ENCODE measurements around the gene SUSD4.

SUSD4 gene

DNA sequence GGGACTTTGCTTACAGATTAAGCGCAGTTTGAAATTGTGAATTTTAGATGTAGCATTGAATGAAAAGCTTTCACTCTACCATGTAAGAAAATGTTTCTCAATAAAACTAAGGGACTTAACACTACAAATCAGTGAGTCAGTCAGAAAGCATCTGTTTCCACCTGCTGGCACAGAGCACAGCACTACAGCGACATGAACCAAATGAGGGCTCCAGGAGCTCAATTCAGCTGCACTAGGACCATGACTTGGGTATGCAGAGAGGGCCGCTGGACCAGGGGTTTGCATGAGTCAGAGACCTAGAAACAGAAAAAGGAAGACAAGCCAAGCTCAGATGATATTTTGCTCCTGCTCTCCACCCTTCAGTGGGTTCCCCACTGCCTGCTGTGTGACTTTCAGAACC, 5.2 kb downstream of the SUSD4 start:
- no peak for DNase-seq

DNA sequence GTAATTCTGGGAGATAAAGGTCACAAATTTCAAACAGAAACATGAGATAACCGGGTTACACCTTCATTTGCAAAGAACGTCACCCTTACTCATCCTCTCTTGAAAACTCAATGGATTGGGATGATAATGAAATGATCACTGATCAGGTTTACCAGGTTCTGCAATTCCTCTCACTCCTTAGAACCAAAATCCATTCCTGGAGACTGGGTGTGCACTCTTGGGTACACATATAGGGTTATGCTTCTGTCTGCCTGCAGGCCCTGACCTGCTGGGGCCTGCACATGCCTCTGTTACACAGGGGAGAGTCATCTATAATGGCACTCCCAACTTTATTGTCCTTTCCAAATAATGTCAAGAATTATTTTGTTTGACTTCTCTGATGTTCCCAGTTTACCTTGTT, 8.3 kb downstream of the SUSD4 start:
- no peak for DNase-seq

- DNase-seq = no peak
Measured at GRCh38 chr1:223353939-223354338, 10.0 kb downstream of the SUSD4 start.

- no peak for DNase-seq
Measured at GRCh38 chr1:223352944-223353343, 11.0 kb downstream of the SUSD4 start.

DNA sequence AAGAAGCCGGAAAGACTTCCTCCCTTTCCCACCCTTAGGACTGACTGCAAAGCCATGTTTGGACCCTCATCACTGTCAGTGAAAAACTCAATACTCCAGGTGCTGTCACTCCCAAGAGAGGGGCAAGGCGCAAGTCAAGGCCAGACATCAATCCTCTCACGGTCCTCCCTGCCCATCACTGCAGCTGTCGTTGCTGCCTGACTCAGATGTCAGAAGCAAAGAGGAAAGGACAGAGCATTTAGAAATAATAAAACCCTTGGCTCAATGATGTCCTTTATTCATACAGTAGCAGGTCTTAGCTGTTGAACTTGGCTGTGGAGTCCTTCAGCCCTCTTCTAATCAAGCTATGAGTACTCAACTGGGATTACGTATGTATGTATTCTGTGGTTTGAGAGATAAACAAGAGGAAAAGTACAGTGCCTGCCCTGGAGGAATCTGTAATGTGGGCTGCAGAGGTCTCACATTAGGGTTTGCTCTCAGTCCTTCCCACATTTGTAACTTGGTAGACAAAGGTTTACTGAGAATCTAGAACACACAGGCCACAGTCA, 13.5 kb downstream of the SUSD4 start:
- DNase-seq = no peak

GRCh38 chr1:223349241-223349640, 14.7 kb downstream of the SUSD4 start:
- no peak for DNase-seq

DNA sequence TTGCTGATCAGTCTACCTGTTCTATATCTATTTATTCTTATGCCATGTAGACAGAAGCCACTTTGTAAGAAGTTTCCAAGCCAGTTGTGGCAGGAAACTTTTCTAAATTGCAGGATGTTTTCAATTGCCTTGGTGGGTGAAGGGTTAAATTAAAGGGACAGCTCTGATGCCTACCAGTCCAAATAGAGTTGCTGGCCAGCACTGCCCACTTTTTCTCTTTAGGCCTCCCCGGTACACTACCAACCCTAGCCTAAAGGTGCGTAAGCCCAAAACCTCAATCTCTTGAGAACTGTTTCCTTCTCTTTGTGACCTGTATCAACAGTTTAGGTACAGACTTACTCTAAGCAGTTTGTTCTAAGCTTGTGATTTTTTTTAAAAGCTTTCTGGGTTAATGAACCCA, 15.5 kb downstream of the SUSD4 start:
- DNase-seq = no peak

GRCh38 chr1:223347583-223347982, 16.4 kb downstream of the SUSD4 start:
- no peak for DNase-seq

DNA sequence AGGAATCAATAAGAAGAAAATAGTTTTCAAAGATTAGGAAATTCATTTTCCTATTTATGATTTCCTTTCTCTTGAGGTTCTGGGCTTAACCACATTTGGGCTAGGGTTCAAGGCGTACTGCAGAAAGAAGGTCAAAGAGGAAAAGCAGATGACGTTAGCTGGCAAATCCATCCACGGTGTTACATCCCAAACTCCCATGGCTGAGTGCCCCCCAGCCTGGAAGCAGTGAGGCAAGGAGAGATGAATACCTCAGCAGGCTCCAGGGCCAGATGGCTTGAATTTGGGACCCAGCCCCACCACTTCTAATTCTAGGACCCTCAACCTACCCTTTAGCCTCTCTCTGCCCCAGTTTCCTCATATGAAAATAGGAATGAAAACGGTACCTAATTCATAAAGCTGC, 17.7 kb downstream of the SUSD4 start:
- no peak for DNase-seq

DNA sequence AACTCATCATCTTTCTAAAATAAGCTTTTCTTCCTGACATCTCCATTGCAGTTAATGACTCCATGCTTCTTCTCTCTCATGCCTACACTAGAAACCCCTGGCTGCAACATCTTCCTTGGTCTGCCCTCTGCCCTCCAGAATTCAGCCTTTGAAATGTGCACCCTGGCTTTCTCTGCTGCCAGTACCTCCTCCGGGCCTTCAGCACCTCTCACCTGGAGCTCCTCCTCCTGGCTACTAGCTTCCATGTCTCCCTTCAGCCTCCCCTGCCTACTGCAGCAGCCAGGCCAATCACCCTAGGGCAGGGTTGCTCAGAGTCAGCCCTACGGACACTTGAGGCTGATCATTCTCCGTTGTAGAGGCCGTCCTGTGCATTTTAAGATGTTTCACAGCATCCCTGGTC, 18.3 kb downstream of the SUSD4 start:
- no peak for DNase-seq

- no peak for DNase-seq
Measured at GRCh38 chr1:223344491-223344890, 19.5 kb downstream of the SUSD4 start.

- DNase-seq = no peak
Measured at GRCh38 chr1:223343692-223344091, 20.3 kb downstream of the SUSD4 start.

- no peak for DNase-seq
Measured at GRCh38 chr1:223341121-223341520, 22.9 kb downstream of the SUSD4 start.

- DNase-seq = no peak
Measured at GRCh38 chr1:223340637-223341036, 23.3 kb downstream of the SUSD4 start.

GRCh38 chr1:223339861-223340260, 24.1 kb downstream of the SUSD4 start:
- DNase-seq = no peak

DNA sequence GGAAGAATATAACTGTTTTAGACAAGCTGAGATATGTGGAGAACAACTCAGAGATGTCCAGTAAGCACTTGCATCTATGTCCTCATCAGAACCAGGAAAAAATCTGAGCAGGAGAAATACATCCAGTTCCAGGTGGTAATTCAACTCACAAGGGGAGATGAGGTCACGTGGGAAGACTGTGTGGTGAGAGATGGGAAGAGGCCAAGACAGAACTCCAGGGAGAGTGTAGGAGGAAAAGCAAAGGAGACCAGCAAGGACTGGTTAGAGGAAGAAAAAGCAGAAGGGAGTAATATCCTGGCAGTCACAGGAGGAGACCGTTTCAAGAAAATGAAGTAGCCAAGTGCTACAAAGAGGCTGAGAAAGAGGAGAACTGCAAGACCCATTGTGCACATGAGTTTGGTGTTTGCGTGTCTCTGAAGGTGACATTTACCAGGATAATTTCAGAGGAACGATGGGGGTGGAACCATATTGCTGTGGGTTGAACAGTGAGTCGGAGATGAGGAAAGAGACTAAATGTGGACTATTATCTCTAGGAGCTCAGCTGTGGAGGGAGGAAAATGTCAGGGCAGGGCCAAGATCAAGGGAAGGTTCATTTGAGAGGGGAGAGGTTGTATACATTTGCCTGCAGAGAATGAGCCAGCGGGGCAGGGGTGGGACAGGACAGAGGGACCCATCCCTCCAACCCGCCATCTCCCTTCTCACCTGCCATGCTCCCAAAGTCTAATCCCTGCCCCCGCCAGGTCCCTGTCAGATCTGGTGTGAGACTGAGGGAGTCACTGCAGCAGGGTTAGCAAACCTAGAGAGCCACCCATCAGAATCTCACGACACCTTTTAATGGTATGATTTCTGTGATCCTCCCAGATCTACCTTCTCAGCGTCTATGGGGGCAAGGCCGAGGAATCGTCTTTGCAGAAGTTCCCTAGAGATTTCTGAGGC, 24.9 kb downstream of the SUSD4 start:
- DNase-seq = no peak

- DNase-seq = no peak
Measured at GRCh38 chr1:223337174-223337869, 26.7 kb downstream of the SUSD4 start.

DNA sequence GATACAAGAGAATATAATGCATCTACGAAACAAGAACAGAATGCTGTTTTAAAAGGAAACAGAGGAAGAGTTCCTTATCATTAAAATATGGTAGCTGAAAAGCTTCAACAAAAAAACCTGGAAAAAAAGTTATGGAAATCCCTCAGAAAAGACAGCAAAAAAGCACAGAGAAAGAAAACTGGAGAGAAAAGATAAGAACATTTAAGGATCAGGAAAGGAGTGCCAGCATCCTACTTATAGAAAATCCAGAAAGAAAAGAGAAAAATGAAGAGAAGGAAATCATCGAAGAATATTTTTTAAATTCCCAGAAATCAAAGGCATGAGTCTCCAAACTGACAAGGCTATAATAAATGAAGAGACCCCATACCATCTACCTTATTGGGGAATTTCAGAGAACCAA, 29.8 kb downstream of the SUSD4 start:
- DNase-seq = no peak

DNA sequence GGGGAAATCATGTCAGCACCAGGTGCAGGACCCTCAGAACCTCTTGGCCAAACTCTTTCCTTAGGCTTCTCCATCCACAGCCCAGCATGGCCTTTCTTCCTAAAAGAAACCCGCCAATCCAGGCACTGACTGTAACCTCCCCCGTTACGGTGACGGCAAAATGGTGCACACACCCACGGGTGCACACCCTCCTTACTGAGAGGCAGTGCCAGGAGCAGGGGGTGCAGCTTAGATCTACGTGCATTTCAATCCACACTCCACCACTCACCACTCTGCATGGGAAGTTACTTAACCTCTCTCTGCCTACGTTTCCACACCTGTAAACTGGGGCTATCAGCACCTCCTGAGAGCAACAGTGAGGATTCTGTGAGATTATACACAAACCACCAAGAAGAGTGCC, 31.0 kb downstream of the SUSD4 start:
- no peak for DNase-seq

- DNase-seq = no peak
Measured at GRCh38 chr1:223331929-223332328, 32.0 kb downstream of the SUSD4 start.

- DNase-seq = no peak
Measured at GRCh38 chr1:223331301-223331700, 32.7 kb downstream of the SUSD4 start.

GRCh38 chr1:223330466-223330865, 33.5 kb downstream of the SUSD4 start:
- no peak for DNase-seq

GRCh38 chr1:223329664-223330415, 34.1 kb downstream of the SUSD4 start:
- DNase-seq = no peak
